Rectal smooth muscle tissue (tissue), 1 donor: Measurements from ENCODE around the gene EML4.
"Not testable (repeated sequence)": the region's sequence is repeated elsewhere in the genome, so short reads cannot be mapped to it uniquely, and the experiment has no call there.

Experiments
- H3K27ac ChIP-seq: one replicate; pipeline ENCODE4 v1.7.0; 2013; ENCODE audit warnings: low read depth, low read length, inconsistent platforms
- H3K27me3 ChIP-seq: one replicate; pipeline ENCODE4 v1.7.0; 2013; ENCODE audit warnings: low read length; ENCODE audit not compliant: control insufficient read depth, insufficient read depth
- H3K36me3 ChIP-seq: one replicate; pipeline ENCODE4 v1.7.0; 2013; ENCODE audit warnings: low read length; ENCODE audit not compliant: control insufficient read depth, insufficient read depth
- H3K4me1 ChIP-seq: one replicate; pipeline ENCODE4 v1.7.0; 2013; ENCODE audit warnings: low read length; ENCODE audit not compliant: control insufficient read depth, insufficient read depth
- H3K4me3 ChIP-seq: one replicate; pipeline ENCODE4 v1.7.0; 2013; ENCODE audit warnings: low read length
- H3K9ac ChIP-seq: one replicate; pipeline ENCODE4 v1.7.0; 2013; ENCODE audit warnings: low read length

EML4 gene

GRCh38 chr2:42371611-42372473 lies 202.7 kb downstream of the EML4 start:
- no peak overlapping the region for H3K27ac ChIP-seq
- H3K4me3 ChIP-seq = no peak overlapping the region
- no peaks in the 10 kb centered on the region for H3K4me1 ChIP-seq
- no peak overlapping the region for H3K9ac ChIP-seq
- H3K27me3 ChIP-seq = no peaks in the 10 kb centered on the region
- H3K36me3 ChIP-seq = no peaks in the 10 kb centered on the region

- Histone ChIP-seq H3K27me3 (no peaks in the 10 kb centered on the region), H3K36me3 (no peaks in the 10 kb centered on the region), H3K4me3 (no peak overlapping the region), H3K27ac (no peak overlapping the region), H3K9ac (no peak overlapping the region), H3K4me1 (no peaks in the 10 kb centered on the region)
Observed at GRCh38 chr2:42372474-42373200, 203.5 kb downstream of the EML4 start.

DNA sequence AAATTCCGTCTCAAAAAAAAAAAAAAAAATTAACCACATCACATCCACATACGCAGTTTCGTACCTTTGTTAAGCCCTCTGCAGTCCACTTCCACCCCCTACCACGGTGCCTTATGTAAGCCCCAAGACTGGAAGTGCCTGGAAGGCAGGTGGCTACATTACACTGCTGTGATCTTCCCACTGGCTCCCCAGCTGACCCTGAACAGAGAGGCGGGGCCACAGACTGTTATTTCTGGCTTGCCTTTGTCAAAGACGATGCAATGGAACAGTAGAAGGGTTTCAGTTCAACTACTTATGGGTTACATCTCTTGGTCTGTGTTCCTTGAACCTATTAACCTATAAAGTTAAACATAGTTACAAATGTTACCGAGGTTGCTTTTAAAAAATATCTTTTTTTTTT lies 207.6 kb downstream of the EML4 start:
- Histone ChIP-seq H3K9ac (no peak overlapping the region), H3K36me3 (no peaks in the 10 kb centered on the region), H3K4me1 (no peaks in the 10 kb centered on the region), H3K4me3 (no peak overlapping the region), H3K27ac (no peak overlapping the region), H3K27me3 (no peaks in the 10 kb centered on the region)

GRCh38 chr2:42378415-42378814 lies 209.3 kb downstream of the EML4 start:
- Histone ChIP-seq H3K27me3 (no peaks in the 10 kb centered on the region), H3K36me3 (no peaks in the 10 kb centered on the region), H3K4me1 (no peaks in the 10 kb centered on the region), H3K9ac (no peak overlapping the region), H3K4me3 (no peak overlapping the region), H3K27ac (no peak overlapping the region)

- not testable (repeated sequence) for H3K4me3 ChIP-seq, H3K27ac ChIP-seq, H3K4me1 ChIP-seq, H3K27me3 ChIP-seq, H3K9ac ChIP-seq, H3K36me3 ChIP-seq
Observed at GRCh38 chr2:42380026-42380425, 210.9 kb downstream of the EML4 start.

- no peak overlapping the region for H3K4me3 ChIP-seq
- H3K36me3 ChIP-seq = no peaks in the 10 kb centered on the region
- no peak overlapping the region for H3K9ac ChIP-seq
- H3K27ac ChIP-seq = no peak overlapping the region
- H3K27me3 ChIP-seq = no peaks in the 10 kb centered on the region
- no peaks in the 10 kb centered on the region for H3K4me1 ChIP-seq
Observed at GRCh38 chr2:42382144-42382543, 213.0 kb downstream of the EML4 start.
